HTERT RPE-1 (cell line): ENCODE measurements around the gene CDC42SE2.
"Not testable (repeated sequence)": the region's sequence is repeated elsewhere in the genome, so short reads cannot be mapped to it uniquely, and the experiment has no call there.

ENCODE experiments used
- in situ Hi-C: fragments of 300-500 bp; cut with MboI; formaldehyde crosslinking; loops from 4 replicates; pipeline ENCODE4 v1.14.3; 2020; ENCODE audit warnings: low sequenced_read_pairs

Gene CDC42SE2

DNA sequence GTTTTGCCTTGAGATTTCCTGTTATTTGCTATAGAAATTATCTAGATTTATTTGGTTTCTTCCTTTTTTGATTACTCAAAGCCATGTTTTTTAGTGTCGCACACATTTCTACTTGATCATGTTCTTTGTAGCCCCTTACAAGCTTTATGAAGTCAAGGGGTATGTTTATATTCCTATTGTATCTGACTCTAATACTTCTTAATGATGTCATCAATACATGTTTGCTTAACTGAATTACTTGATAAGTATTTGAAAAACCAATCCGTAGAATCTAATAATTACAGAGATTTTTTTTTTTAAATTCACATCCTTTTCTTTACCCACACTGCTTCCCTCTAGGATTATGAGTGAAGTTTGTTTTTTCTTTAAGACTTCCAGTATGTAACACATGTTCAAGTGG lies 53.0 kb downstream of the CDC42SE2 start:
- in situ Hi-C loops, result no loop called here

DNA sequence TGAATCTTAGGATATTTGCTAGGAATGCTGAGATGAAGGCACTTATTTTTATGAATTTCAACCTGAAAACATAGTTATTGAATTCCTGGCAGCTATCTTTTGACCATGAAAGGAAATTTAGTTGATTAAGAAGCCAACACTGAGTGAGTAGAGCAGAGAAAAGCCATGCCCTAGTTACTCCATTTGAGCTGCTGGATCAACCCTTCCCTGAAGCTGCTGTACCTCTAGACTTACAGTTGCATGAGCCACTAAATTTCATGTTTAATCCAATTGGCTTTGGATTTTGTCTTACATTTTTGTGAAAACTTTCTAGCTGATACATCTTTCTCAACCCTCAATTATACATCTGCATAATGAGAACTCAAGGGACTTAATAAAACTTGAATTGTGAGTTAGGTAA lies 54.6 kb downstream of the CDC42SE2 start:
- in situ Hi-C loops, result no loop called here

DNA sequence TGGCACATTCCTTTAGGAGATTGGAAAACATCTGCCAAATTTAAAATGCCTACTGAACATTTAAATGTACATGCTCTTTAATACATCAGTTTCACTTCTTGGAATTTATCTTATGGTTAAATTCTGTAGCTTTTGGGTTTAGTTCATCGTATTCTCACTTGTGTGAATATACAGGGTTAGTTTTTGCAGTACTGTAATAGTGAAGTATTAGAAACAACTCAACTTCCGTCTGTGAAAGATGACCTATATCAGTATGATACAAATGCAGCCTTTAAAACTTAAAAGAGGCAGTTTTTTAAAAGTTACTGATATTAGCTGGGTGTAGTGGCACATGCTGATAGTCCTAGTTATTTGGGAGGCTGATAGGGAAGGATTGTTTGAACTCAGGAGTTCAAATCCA lies 57.2 kb downstream of the CDC42SE2 start:
- in situ Hi-C loops, result no loop called here

DNA sequence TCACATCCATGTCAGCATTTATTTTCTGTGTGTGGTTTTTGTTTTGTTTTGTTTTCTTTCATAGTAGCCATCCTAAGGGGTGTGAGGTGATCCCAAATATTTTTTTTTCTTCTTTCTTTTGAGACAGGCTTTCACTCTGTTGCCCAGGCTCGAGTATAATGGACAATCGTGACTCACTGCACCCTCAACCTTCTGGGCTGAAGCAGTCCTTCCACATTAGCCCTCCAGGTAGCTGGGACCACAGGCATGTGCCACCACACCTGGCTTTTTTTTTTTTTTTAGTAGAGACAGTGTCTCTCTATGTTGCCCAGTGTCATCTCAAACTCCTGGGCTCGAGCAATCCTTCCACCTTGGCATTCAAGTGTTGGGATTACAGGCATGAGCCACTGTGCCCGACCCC lies 59.1 kb downstream of the CDC42SE2 start:
- in situ Hi-C loops, result no loop called here

DNA sequence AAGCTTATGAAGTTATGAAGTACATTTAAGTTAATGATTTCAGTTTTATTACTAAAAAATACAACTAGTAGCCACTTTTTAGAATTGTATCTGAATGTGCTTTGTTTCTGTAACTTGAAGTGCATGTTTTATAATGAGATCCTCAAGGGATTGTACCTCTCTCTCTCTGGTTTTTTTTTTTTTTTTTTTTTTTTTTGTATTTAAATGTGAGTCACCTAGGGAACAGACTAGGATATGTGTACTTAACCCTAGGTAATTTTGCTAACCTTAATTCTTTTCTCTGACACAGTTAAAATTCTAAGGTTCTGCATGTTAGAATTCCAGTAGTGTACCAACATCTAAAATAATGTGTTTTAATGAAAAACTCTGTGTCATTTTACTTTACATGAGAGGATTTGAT lies 59.5 kb downstream of the CDC42SE2 start:
- in situ Hi-C loops, result no loop called here

DNA sequence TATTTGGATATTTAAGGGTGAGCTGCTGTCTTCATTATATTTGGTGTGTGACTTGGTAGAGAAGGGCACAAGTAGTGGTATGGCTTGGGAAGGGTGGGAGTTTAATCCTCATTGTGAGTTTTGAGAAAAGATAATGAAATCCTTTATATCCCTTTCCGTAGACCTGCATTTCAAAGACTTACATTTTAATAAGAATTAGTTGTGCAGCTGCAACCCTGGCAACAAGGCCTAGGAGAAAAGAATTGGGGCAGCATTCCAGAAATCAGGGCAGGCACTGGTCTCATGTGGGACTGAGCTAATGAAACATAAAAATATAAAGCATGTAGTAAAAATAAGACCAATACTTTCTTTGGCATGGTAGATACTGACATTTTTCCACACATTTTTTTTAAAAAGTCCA lies 60.5 kb downstream of the CDC42SE2 start:
- in situ Hi-C loops, result no loop called here

DNA sequence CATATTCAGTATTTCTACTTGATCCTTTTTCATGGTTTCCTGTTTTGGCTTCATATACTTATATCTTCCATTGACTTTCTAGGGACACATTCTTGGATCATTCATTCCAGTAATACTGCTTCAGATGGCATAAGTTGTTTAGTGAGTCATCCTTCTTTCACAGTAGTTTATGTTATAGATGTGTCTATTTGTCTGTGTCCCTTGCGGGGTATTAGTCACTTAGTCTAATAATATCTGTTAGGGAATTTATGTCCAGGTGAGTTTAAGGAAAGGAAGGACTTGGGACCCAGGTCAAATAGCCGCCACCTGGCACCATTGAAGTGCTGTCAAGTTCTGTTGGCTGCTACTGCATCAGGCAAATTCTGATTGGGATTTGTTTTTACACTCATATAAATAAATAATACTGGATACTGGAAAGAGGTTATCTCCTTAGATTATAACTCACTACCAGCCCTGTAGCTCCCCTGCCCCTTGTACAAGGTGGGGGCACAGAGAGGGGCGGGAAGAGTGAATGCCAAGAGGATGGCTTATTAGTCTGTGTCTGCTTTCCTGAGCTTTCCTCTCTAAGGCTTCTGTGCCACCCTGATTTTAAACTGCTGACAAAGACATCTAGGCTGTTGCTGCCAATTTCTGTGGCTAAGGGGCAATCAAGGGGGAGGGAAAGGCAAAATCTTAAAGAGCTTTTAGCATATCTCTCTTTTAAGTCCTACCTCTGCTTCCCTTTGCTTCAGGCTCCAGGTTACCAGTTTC lies 64.9 kb downstream of the CDC42SE2 start:
- in situ Hi-C loops, result no loop called here

DNA sequence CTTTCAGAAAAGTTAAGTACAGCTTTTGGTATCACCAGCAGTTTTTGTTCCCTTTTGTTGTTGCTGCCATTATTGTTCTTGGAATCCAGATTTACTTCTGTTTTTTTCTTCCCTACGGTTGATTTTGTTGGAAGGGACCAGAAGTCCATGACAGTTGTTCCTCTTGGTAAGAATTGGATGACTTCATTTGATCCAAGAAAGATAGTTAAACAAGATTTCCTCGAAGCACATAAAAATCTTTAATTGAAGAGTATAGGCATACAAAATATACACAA lies 65.4 kb downstream of the CDC42SE2 start:
- in situ Hi-C loops, result no loop called here

DNA sequence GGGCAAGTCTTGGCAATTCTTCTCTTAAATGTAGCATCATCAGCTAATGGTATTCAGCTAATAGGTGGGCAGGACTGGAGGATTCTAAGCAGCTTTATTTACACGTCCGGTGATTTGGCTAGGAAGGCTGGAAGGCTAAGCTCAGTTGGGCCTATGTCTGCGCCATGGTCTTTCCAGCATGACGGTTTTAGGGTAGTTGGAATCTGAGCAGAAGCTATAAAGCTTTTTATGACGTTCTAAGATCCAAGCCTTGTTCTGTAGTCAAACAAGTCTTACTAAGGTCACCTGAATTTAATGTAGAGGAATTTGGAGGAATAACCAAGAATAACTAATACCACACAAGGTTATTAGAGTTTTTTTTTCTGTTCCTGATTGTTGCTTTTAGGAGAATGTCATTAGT lies 66.2 kb downstream of the CDC42SE2 start:
- in situ Hi-C loops, result no loop called here

DNA sequence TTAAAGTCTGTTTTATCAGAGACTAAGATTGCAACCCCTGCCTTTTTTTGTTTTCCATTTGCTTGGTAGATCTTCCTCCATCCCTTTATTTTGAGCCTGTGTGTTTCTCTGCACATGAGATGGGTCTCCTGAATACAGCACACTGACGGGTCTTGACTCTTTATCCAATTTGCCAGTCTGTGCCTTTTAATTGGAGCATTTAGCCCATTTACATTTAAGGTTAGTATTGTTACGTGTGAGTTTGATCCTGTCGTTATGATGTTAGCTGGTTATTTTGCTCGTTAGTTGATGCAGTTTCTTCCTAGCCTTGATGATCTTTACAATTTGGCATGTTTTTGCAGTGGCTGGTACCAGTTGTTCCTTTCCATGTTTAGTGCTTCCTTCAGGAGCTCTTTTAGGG lies 71.9 kb downstream of the CDC42SE2 start:
- in situ Hi-C loops, result not testable (repeated sequence)

DNA sequence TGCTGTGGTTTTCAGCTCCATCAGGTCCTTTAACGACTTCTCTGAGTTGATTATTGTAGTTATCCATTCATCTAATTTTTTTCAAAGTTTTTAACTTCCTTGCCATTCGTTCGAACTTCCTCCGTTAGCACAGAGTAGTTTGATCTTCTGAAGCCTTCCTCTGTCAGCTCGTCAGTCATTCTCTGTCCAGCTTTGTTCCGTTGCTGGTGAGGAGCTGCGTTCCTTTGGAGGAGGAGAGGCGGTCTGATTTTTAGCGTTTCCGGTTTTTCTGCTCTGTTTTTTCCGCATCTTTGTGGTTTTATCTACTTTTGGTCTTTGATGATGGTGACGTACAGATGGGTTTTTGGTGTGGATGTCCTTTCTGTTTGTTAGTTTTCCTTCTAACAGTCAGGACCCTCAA lies 72.9 kb downstream of the CDC42SE2 start:
- in situ Hi-C loops, result not testable (repeated sequence)

DNA sequence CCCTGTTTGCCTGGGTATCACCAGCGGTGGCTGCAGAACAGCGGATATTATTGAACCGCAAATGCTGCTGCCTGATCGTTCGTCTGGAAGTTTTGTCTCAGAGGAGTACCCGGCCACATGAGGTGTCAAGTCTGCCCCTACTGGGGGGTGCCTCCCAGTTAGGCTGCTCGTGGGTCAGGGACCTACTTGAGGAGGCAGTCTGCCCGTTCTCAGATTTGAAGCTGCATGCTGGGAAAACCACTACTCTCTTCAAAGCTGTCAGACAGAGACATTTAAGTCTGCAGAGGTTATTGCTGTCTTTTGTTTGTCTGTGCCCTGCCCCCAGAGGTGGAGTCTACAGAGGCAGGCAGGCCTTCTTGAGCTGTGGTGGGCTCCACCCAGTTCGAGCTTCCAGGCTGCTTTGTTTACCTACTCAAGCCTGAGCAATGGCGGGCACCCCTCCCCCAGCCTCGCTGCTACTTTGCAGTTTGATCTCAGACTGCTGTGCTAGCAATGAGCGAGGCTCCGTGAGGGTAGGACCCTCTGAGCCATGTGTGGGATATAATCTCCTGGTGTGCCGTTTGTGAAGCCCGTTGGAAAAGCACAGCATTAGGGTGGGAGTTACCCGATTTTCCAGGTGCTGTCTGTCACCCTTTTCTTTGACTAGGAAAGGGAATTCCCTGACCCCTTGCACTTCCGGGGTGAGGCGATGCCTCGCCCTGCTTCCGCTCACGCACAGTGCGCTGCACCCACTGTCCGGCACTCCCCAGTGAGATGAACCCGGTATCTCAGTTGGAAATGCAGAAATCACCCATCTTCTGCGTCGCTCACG lies 73.6 kb downstream of the CDC42SE2 start:
- in situ Hi-C loops, result not testable (repeated sequence)

DNA sequence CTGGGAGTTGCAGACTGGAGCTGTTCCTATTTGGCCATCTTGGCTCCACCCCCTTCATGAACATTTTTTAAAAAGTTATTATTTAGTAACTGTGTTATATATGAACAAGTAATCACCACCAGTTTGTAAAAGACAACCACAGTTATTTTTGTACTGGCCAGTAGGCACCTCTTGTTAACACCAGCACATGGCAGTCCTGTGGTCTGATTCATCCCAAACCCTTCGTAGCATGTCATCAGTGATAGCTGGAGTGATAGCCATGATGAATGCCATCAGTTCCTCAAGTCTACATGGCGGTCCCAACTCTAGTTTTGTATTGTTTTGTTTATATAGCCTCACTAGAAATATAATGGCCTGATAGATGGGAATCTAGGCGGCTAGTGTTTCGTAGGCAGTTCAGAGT lies 74.2 kb downstream of the CDC42SE2 start:
- in situ Hi-C loops, result no loop called here

DNA sequence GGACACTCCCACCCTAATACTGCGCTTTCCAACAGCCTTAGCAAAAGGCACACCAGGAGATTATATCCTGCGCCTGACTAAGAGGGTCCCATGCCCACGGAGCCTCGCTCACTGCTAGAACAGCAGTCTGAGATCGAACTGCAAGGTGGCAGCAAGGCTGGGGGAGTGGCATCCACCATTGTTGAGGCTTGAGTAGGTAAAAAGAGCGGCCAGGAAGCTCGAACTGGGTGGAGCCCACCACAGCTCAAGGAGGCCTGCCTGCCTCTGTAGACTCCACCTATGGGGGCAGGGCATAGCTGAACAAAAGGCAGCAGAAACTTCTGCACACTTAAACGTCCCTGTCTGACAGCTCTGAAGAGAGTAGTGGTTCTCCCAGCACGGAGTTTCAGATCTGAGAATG lies 80.4 kb downstream of the CDC42SE2 start:
- in situ Hi-C loops, result not testable (repeated sequence)

DNA sequence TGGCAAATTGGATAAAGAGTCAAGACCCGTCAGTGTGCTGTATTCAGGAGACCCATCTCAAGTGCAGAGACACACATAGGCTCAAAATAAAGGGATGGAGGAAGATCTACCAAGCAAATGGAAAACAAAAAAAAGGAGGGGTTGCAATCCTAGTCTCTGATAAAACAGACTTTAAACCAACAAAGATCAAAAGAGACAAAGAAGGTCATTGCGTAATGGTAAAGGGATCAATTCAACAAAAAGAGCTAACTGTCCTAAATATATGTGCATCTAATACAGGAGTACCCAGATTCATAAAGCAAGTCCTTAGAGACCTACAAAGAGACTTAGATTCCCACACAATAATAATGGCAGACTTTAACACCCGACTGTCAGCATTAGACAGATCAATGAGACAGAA lies 82.4 kb downstream of the CDC42SE2 start:
- in situ Hi-C loops, result not testable (repeated sequence)

DNA sequence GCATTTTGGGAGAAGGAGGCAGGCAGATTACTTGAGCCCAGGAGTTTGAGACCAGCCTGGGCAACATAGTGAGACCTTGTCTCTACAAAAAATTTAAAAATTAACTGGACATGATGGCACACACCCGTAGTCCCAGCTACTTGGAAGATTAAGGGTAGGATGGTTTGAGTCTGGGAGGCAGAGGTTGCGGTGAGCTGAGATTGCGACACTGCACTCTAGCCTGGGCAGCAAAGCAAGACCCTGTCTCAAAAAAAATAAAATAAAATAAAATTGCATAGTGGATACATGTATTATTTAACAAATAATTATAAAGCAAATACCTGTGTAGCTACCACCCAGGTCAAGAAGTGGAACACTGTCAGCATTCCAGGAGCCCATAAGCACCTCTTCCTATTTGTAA lies 90.1 kb downstream of the CDC42SE2 start:
- in situ Hi-C loops, result no loop called here

DNA sequence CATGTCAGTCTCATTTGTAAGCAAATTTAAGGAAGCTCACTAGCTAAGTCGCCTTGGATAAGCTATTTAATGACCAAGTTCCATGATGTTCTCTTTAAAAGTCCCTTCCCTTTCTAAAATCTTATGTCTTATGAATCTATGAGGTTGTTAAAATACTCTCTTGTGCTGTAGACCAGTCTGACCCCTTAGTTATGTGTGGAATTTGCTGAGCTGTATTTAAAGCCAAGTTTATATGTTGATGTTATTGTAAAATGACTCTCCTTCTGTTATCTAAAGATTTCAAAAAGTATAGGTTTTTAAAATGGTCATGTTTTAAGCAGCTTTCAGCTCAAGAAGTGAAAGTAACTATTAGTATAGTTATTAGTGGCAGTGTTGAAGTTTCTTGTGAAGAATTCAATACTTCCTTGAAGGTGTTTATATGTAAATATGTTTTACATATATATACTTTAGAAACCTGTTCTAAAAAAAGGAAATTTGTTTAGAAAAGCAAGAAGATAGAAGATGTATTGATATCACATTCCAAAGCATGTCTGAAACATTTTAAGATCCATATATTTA lies 92.2 kb downstream of the CDC42SE2 start:
- in situ Hi-C loops, result no loop called here

DNA sequence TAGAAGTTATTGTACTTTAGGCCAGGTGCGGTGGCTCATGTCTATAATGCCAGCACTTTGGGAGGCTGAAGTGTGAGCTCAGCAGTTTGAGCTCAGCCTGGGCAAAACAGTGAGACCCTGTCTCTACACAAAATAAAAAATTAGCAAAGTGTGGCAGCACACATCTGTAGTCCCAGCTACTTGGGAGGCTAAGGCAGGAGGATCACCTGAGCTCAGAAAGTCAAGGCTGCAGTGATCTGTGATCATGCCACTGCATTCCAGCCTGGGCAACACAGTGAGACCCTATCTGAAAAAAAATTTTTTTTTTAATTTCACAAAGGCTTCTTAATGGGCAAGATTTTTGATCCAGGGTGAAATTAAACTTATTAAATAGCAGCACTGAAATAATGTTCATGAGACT lies 92.8 kb downstream of the CDC42SE2 start:
- in situ Hi-C loops, result no loop called here

DNA sequence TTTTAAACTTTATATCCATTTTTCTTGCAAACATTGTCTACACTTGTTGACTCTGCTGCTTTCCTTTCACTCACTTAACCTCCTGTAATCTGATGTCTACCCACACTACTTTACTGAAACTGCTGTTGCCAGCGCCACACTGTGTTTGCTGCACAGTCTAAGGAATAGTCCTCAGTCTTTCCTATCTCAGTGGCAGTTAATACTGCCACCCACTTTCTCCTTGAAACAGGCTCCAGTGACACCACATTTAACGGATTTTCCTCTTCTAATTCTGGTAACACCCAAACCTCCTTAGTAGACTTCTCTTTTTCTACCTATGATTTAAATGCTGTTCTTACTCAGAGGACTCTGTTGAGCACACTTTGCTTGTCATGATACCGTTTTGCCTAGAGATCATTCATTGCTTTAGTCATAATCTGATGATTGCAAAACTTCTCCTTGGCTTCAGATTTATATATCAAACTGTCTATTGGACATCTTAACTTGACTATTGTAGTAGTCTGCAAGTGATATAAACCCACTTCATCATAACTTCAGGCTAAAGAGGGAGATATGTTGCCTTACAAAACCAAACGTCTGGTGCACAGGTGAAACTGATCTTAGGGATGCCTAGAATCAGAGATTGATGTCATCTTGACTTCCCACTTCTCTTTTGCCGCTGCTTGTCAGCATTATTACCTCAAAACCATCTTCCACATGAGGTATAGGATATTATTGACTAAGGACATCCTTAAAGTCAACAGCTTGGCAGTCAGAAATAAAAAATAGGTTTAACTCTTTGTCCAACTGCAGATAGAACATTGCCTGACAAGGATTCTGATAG lies 94.1 kb downstream of the CDC42SE2 start:
- in situ Hi-C loops, result no loop called here

DNA sequence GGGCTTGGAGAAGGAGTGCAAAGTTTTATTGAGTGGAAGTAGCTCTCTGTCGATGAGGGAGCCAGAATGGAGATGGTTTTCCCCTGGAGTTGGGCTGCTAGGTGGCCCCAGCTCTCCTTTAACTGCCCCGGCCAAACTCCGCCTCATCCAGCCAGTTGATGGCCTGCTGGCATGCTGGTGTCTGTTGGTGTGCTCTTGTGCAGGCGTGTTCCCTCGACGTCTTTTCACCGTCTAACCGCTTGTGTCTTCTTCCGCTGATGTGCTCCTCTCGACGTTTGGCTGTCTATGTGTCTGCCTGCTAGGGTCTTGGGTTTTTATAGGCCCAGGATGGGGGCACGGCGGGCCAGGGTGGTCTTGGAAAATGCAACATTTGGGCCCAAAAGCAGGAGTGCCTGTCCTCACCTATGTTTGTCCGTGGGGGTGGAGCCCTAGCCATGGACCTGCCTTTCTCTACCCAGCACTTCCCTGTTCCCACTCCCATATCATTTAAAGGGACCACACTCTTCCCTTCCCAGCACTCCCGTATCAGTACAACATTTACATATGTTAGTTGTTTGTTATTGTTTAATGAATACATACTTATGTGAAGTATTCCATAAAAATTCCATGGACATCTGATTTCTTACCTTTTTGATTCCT lies 97.9 kb downstream of the CDC42SE2 start:
- in situ Hi-C loops, result no loop called here
